Right lobe of liver (tissue), 4 donors: ENCODE data around the gene MAP3K1.

ENCODE experiments used
- CTCF ChIP-seq, 4 donors: fragments of 200-600 bp in 3 of 4; fragments of 450-650 bp in 1 of 4; IDR thresholded peaks; one replicate each; pipeline versions ENCODE4 v1.5.1 to v1.8.0; 2016 to 2022; ENCODE audit warnings: antibody characterized with exemption in 4 of 4, mild to moderate bottlenecking in 2 of 4
- POLR2A ChIP-seq: fragments of 450-650 bp; IDR thresholded peaks from one replicate; pipeline ENCODE4 v1.6.1; 2017; ENCODE audit warnings: antibody characterized with exemption, mild to moderate bottlenecking
- donor health status: DM: no; HTN: no; CAD: no.
- donor health status: DM: no; HTN: no; CAD: no.
- donor health status: DM: no; HTN: yes; CAD: no.

- TF ChIP-seq CTCF (IDR thresholded peaks at IDR 0.05) (no peak), POLR2A (no peak)
Measured at GRCh38 chr5:56822981-56823380, 7.6 kb downstream of the MAP3K1 start.
